Panc1 (cell line): ENCODE data around the gene RS1. TPM values are rescaled to one million over a fixed set of nuclear protein-coding genes. Genes with fewer than 3 reads are reported as not detected.

ENCODE experiments used
- ATAC-seq: fragments of 200-7000 bp; cut with Tn5 transposase; 2 replicates; pipeline ENCODE4 v1.9.1; 2020; ENCODE audit warnings: mild to moderate bottlenecking, moderate library complexity
- BruUV-seq: library from RNA; stranded (reverse); fragments of 400-500 nt; replicated peaks from 2 replicates; lab custom pipeline; 2021; lab: Mats Ljungman, UMichigan
- CTCF ChIA-PET: fragments of 300-600 bp; sonication (Branson Sonifier 250); formaldehyde crosslinking; loops from one replicate; lab custom pipeline; 2022; ENCODE audit warnings: antibody characterized with exemption; lab: Charles Lee
- POLR2A ChIA-PET: fragments of 300-600 bp; sonication (Branson Sonifier 250); formaldehyde crosslinking; loops from one replicate; lab custom pipeline; 2022; ENCODE audit warnings: antibody characterized with exemption; lab: Charles Lee
- DNase-seq: peaks from one replicate; pipeline ENCODE4 v3.0.0-alpha.2; 2010; ENCODE audit warnings: low read depth, low spot score
- H3K27ac ChIP-seq: 2 replicates; pipeline ENCODE4 v1.5.1; 2011; ENCODE audit warnings: mild to moderate bottlenecking, low read length, inconsistent platforms
- H3K27me3 ChIP-seq: fragments of 200-500 bp; sonication (Bioruptor generic); 2 replicates; pipeline ENCODE4 v1.6.0; 2014; ENCODE audit warnings: low read length, inconsistent platforms; ENCODE audit not compliant: control insufficient read depth, insufficient read depth
- H3K36me3 ChIP-seq: fragments of 200-500 bp; sonication (Bioruptor generic); 2 replicates; pipeline ENCODE4 v1.5.1; 2014; ENCODE audit warnings: inconsistent platforms, mild to moderate bottlenecking, low read length, moderate library complexity; ENCODE audit not compliant: control insufficient read depth, insufficient read depth
- H3K4me1 ChIP-seq: 2 replicates; pipeline ENCODE4 v1.5.1; 2011; ENCODE audit warnings: inconsistent platforms, mild to moderate bottlenecking, low read length, moderate library complexity; ENCODE audit not compliant: control insufficient read depth, insufficient read depth
- H3K4me3 ChIP-seq, 2 experiments: 2 replicates each; pipeline ENCODE4 v1.5.1; 2011 to 2012; ENCODE audit warnings: low read depth in 2 of 2, low read length in 2 of 2, mild to moderate bottlenecking in 2 of 2, inconsistent platforms in 1 of 2, moderate library complexity in 1 of 2
- H3K9me3 ChIP-seq: fragments of 200-500 bp; sonication (Bioruptor generic); 2 replicates; pipeline ENCODE4 v1.5.1; 2014; ENCODE audit warnings: low read depth, mild to moderate bottlenecking, inconsistent platforms, low read length, moderate library complexity; ENCODE audit not compliant: control insufficient read depth, insufficient read depth
- POLR2AphosphoS5 ChIP-seq: IDR thresholded peaks from 2 replicates; pipeline ENCODE4 v1.6.1; 2012; ENCODE audit warnings: mild to moderate bottlenecking, low read depth, low read length, moderate library complexity
- REST ChIP-seq, 2 experiments: IDR thresholded peaks; 2 replicates each; pipeline ENCODE4 v1.6.1; 2011 to 2012; ENCODE audit warnings: low read depth in 2 of 2, control low read depth in 1 of 2, low read length in 1 of 2, mild to moderate bottlenecking in 1 of 2, moderate library complexity in 1 of 2; ENCODE audit not compliant: insufficient read depth in 1 of 2
- SIN3A ChIP-seq: IDR thresholded peaks from 2 replicates; pipeline ENCODE4 v1.6.1; 2012; ENCODE audit warnings: low read depth, mild to moderate bottlenecking, low read length, moderate library complexity, borderline replicate concordance; ENCODE audit not compliant: insufficient read depth
- TCF7L2 ChIP-seq: IDR thresholded peaks from 2 replicates; pipeline ENCODE4 v1.6.1; 2011; ENCODE audit warnings: mild to moderate bottlenecking, low read depth, low read length, inconsistent platforms
- in situ Hi-C: cut with HindIII; loops from 2 replicates; pipeline ENCODE4 v1.10.0; 2016; ENCODE audit warnings: low sequenced_read_pairs, low pct_unique_long_range_greater_than_20kb
- intact Hi-C: fragments of 100-400 bp; cut with micrococcal nuclease; formaldehyde crosslinking; loops from one replicate; pipeline ENCODE4 v1.10.0; 2022; ENCODE audit not compliant: unreplicated experiment
- total RNA-seq: library from RNA; stranded (reverse); gene quantifications from one replicate; pipeline ENCODE4 v1.2.1, GENCODE V29; 2021; ENCODE audit not compliant: unreplicated experiment
- TF ChIP-seq, protein P1 (sequence below): fragments of 450-650 bp; IDR thresholded peaks from 2 replicates; pipeline ENCODE4 v1.5.1; 2017; ENCODE audit warnings: mild to moderate bottlenecking

The RS1 gene
- total RNA-seq, 1 experiment from 2014 or later, result not detected

GRCh38 chrX:18649498-18649951, 22.4 kb downstream of the RS1 start:
- TF ChIP-seq POLR2AphosphoS5, result no peak
- no peak for TF ChIP-seq SIN3A
- ATAC-seq, result no peak
- intact Hi-C loops, result no loop called here

DNA sequence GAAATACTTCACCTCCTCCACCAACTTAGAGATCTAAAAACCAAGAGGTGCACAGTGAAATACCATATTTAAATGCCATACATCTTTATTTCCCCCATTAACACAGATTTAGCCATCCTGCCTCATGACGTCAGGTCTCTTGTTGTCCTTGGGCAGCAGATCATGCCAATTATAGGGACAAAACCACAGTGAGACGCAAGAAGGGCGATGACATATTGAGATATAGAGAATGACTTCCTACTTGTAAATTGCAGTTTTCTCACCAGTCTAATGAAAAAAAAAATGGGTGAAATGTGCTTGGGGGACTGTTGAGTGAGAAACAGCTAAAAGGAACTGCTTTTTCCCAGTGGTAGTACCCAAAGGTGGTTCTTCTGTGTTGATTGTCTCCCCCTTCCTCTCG, 24.3 kb downstream of the RS1 start:
- Histone ChIP-seq H3K4me1 (no peaks in the 10 kb centered on the region), H3K27me3 (no peaks in the 10 kb centered on the region), H3K4me3 (no peak overlapping the region), H3K27ac (no peak overlapping the region), H3K9me3 (no peaks in the 10 kb centered on the region), H3K36me3 (no peaks in the 10 kb centered on the region)
- no TSS peak for BruUV-seq
- ATAC-seq (no peak), DNase-seq (no peak)
- ChIA-PET CTCF (no interaction called here), POLR2A (no interaction called here)
- intact Hi-C loops, result no loop called here
- in situ Hi-C loops, result no loop called here
- TF ChIP-seq POLR2AphosphoS5, result no peak
- TF ChIP-seq, protein P1, sequence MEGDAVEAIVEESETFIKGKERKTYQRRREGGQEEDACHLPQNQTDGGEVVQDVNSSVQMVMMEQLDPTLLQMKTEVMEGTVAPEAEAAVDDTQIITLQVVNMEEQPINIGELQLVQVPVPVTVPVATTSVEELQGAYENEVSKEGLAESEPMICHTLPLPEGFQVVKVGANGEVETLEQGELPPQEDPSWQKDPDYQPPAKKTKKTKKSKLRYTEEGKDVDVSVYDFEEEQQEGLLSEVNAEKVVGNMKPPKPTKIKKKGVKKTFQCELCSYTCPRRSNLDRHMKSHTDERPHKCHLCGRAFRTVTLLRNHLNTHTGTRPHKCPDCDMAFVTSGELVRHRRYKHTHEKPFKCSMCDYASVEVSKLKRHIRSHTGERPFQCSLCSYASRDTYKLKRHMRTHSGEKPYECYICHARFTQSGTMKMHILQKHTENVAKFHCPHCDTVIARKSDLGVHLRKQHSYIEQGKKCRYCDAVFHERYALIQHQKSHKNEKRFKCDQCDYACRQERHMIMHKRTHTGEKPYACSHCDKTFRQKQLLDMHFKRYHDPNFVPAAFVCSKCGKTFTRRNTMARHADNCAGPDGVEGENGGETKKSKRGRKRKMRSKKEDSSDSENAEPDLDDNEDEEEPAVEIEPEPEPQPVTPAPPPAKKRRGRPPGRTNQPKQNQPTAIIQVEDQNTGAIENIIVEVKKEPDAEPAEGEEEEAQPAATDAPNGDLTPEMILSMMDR, result no peak
- no peak for TF ChIP-seq REST (IDR thresholded peaks at IDR 0.05; ENCODE audit: insufficient read depth in 1 of 2, low read depth in 2 of 2, low read length in 1 of 2)
- TF ChIP-seq SIN3A, result no peak
- TF ChIP-seq TCF7L2, result no peak

More at GRCh38 chrX:18649498-18649951, 22.4 kb downstream of the RS1 start:
- CTCF ChIA-PET, result no interaction called here
- Histone ChIP-seq H3K9me3 (no peaks in the 10 kb centered on the region), H3K36me3 (no peaks in the 10 kb centered on the region), H3K27ac (no peak overlapping the region), H3K4me1 (no peaks in the 10 kb centered on the region), H3K27me3 (no peaks in the 10 kb centered on the region), H3K4me3 (no peak overlapping the region)
- no TSS peak for BruUV-seq
- DNase-seq, result no peak
- POLR2A ChIA-PET, result no interaction called here
- in situ Hi-C loops, result no loop called here

GRCh38 chrX:18643853-18644252, 28.1 kb downstream of the RS1 start:
- Histone ChIP-seq H3K4me3 (no peak overlapping the region), H3K36me3 (no peaks in the 10 kb centered on the region), H3K4me1 (no peaks in the 10 kb centered on the region), H3K27ac (no peak overlapping the region), H3K27me3 (no peaks in the 10 kb centered on the region), H3K9me3 (no peaks in the 10 kb centered on the region)
- intact Hi-C loops (no loop called here), in situ Hi-C loops (no loop called here)
- no TSS peak for BruUV-seq
- ATAC-seq (no peak), DNase-seq (no peak)
- TF ChIP-seq TCF7L2 (no peak), POLR2AphosphoS5 (no peak), SIN3A (no peak), REST (IDR thresholded peaks at IDR 0.05; ENCODE audit: insufficient read depth in 1 of 2, low read depth in 2 of 2, low read length in 1 of 2) (no peak)
- TF ChIP-seq, protein P1, result no peak
- ChIA-PET CTCF (no interaction called here), POLR2A (no interaction called here)
